HepG2 (cell line): ENCODE data around the gene TRIO. TPM values are rescaled to one million over a fixed set of nuclear protein-coding genes. Genes with fewer than 3 reads are reported as not detected.

Experiments
- ATAC-seq: fragments of 200-7000 bp; cut with Tn5 transposase; 3 replicates; pipeline ENCODE4 v1.9.1; 2020; ENCODE audit warnings: mild to moderate bottlenecking, moderate library complexity
- BruUV-seq: library from RNA; stranded (reverse); fragments of 400-500 nt; replicated peaks from 2 replicates; lab custom pipeline; 2021; lab: Mats Ljungman, UMichigan
- CTCF ChIA-PET: fragments of 300-600 bp; formaldehyde crosslinking; extraction: SDS; loops from one replicate; lab custom pipeline; 2021; ENCODE audit warnings: low total read pairs, inconsistent platforms, low intra/inter-chr PET ratio; lab: Yijun Ruan, JAX
- POLR2A ChIA-PET: fragments of 350-600 bp; sonication (Branson Sonifier 250); formaldehyde crosslinking; loops from one replicate; lab custom pipeline; 2020; ENCODE audit warnings: antibody characterized with exemption, inconsistent platforms; lab: Yijun Ruan, JAX
- DNase-seq: peaks from one replicate; pipeline ENCODE4 v3.0.0-alpha.2; 2015; ENCODE audit warnings: low spot score
- FAIRE-seq: peaks from 3 replicates; lab custom pipeline; 2011; peaks lifted over from hg19 to GRCh38; lab: Jason Lieb, UNC
- H2AFZ ChIP-seq: one replicate; pipeline ENCODE4 v1.6.1; 2011; ENCODE audit warnings: low read length, inconsistent platforms
- H3K27ac ChIP-seq: fragments of 300-600 bp; 3 replicates; pipeline ENCODE4 v1.8.0; 2011; ENCODE audit warnings: mixed run types, mild to moderate bottlenecking, mixed read lengths, low read length, inconsistent platforms; ENCODE audit not compliant: insufficient read depth; ENCODE audit errors: extremely low read length
- H3K27me3 ChIP-seq, 2 experiments: fragments of 200-600 bp in 1 of 2; 2 replicates in 1 of 2; 3 replicates in 1 of 2; pipeline versions ENCODE4 v1.6.0 to v1.8.0; 2011; ENCODE audit warnings: low read length in 2 of 2, mild to moderate bottlenecking in 2 of 2, moderate library complexity in 2 of 2, inconsistent platforms in 1 of 2; ENCODE audit not compliant: insufficient read depth in 2 of 2, control insufficient read depth in 1 of 2
- H3K36me3 ChIP-seq, 2 experiments: fragments of 200-600 bp in 1 of 2; replicated peaks in 1 of 2; 2 replicates in 1 of 2; 3 replicates in 1 of 2; pipeline versions ENCODE4 v1.5.1 to v1.8.0; 2011; ENCODE audit warnings: low read length in 2 of 2, inconsistent platforms in 1 of 2; ENCODE audit not compliant: insufficient read depth in 2 of 2, control insufficient read depth in 1 of 2
- H3K4me1 ChIP-seq: 2 replicates; pipeline ENCODE4 v1.5.1; 2012; ENCODE audit warnings: low read length, inconsistent platforms; ENCODE audit not compliant: insufficient read depth
- H3K4me2 ChIP-seq: 2 replicates; pipeline ENCODE4 v1.6.0; 2011; ENCODE audit warnings: low read depth, low read length, inconsistent platforms
- H3K4me3 ChIP-seq, 3 experiments: fragments of 200-600 bp in 1 of 3; sonication (generic), shearing (Covaris generic) in 1 of 3; replicated peaks in 1 of 3; 2 replicates each; pipeline ENCODE4 v1.5.1; 2011 to 2016; ENCODE audit warnings: low read length in 3 of 3, inconsistent platforms in 2 of 3, low read depth in 2 of 3, mild to moderate bottlenecking in 2 of 3, control low read depth in 1 of 3, mixed read lengths in 1 of 3; ENCODE audit not compliant: insufficient read depth in 1 of 3
- H3K79me2 ChIP-seq: one replicate; pipeline ENCODE4 v1.6.1; 2011; ENCODE audit warnings: low read length, inconsistent platforms; ENCODE audit not compliant: insufficient read depth
- H3K9ac ChIP-seq: 2 replicates; pipeline ENCODE4 v1.6.0; 2011; ENCODE audit warnings: mild to moderate bottlenecking, low read depth, low read length, inconsistent platforms; ENCODE audit not compliant: insufficient read depth
- H3K9me3 ChIP-seq: 2 replicates; pipeline ENCODE4 v1.5.1; 2012; ENCODE audit warnings: mild to moderate bottlenecking, low read length
- H4K20me1 ChIP-seq: 2 replicates; pipeline ENCODE4 v1.6.0; 2011; ENCODE audit warnings: inconsistent platforms, mild to moderate bottlenecking, low read length, moderate library complexity; ENCODE audit not compliant: insufficient read depth
- FOSL1 ChIP-seq: sonication (generic); formaldehyde crosslinking; IDR thresholded peaks from 2 replicates; pipeline ENCODE4 v1.9.0; 2021; ENCODE audit warnings: missing genetic modification reagents, borderline replicate concordance
- HNF4G ChIP-seq, 2 experiments: sonication (generic) in 1 of 2; formaldehyde crosslinking in 1 of 2; IDR thresholded peaks; 2 replicates each; pipeline versions ENCODE4 v1.4.0 to v1.6.1; 2011 to 2020; ENCODE audit warnings: borderline replicate concordance in 2 of 2, low read depth in 2 of 2, mild to moderate bottlenecking in 2 of 2, low read length in 1 of 2, missing genetic modification reagents in 1 of 2, moderate library complexity in 1 of 2
- ISX ChIP-seq: sonication (generic); formaldehyde crosslinking; conservative IDR thresholded peaks from 2 replicates; pipeline ENCODE4 v1.5.0; 2020; ENCODE audit warnings: missing genetic modification reagents
- KDM3A ChIP-seq: IDR thresholded peaks from 2 replicates; pipeline ENCODE4 v1.6.1; 2018; ENCODE audit warnings: low read depth, missing compliant biosample characterization
- KDM5A ChIP-seq: fragments of 200-600 bp; sonication (generic); IDR thresholded peaks from 2 replicates; pipeline ENCODE4 v1.7.0; 2018; ENCODE audit warnings: antibody characterized with exemption, mild to moderate bottlenecking, low read length, borderline replicate concordance
- KDM5B ChIP-seq: sonication (generic); formaldehyde crosslinking; IDR thresholded peaks from 2 replicates; pipeline ENCODE4 v1.4.0; 2020; ENCODE audit warnings: missing genetic modification reagents, mild to moderate bottlenecking, borderline replicate concordance
- PLSCR1 ChIP-seq: sonication (generic); formaldehyde crosslinking; IDR thresholded peaks from 2 replicates; pipeline ENCODE4 v1.5.0; 2020; ENCODE audit warnings: missing genetic modification reagents, mild to moderate bottlenecking, borderline replicate concordance
- RELA ChIP-seq: sonication (generic); formaldehyde crosslinking; IDR thresholded peaks from 2 replicates; pipeline ENCODE4 v1.4.0; 2020; ENCODE audit warnings: missing genetic modification reagents
- RFXAP ChIP-seq: sonication (generic); formaldehyde crosslinking; IDR thresholded peaks from 2 replicates; pipeline ENCODE4 v1.4.0; 2020; ENCODE audit warnings: missing genetic modification reagents, borderline replicate concordance
- SP1 ChIP-seq, 2 experiments: fragments of 450-650 bp in 1 of 2; sonication (generic) in 1 of 2; formaldehyde crosslinking in 1 of 2; IDR thresholded peaks; 2 replicates each; pipeline versions ENCODE4 v1.4.0 to v1.6.1; 2016 to 2020; ENCODE audit warnings: missing genetic modification reagents in 1 of 2
- SUZ12 ChIP-seq: fragments of 150-350 bp; IDR thresholded peaks from 2 replicates; pipeline ENCODE4 v1.6.1; 2014; ENCODE audit warnings: low read depth, low read length
- SYNCRIP ChIP-seq: fragments of 200-400 bp; formaldehyde crosslinking; IDR thresholded peaks from 2 replicates; pipeline ENCODE4 v1.6.1; 2018; ENCODE audit warnings: mild to moderate bottlenecking, low read depth, low read length; ENCODE audit not compliant: insufficient read depth
- YEATS2 ChIP-seq: sonication (generic); formaldehyde crosslinking; IDR thresholded peaks from 2 replicates; pipeline ENCODE4 v1.4.0; 2020; ENCODE audit warnings: missing genetic modification reagents, borderline replicate concordance
- ZBTB20 ChIP-seq: sonication (generic); formaldehyde crosslinking; IDR thresholded peaks from 2 replicates; pipeline ENCODE4 v1.8.1; 2023; ENCODE audit warnings: missing genetic modification reagents, low read depth, mild to moderate bottlenecking, borderline replicate concordance
- ZEB1 ChIP-seq: IDR thresholded peaks from 2 replicates; pipeline ENCODE4 v1.6.1; 2012; ENCODE audit warnings: mild to moderate bottlenecking, low read depth, inconsistent platforms; ENCODE audit not compliant: insufficient replicate concordance
- ZNF75D ChIP-seq: sonication (generic); formaldehyde crosslinking; IDR thresholded peaks from 2 replicates; pipeline ENCODE4 v1.8.1; 2023; ENCODE audit warnings: missing genetic modification reagents, mild to moderate bottlenecking, borderline replicate concordance
- WGBS: methylation state at CpG from one replicate; pipeline ENCODE4 v1.1.6; 2017; ENCODE audit warnings: low lambda C conversion rate; 5-methylcytosine and 5-hydroxymethylcytosine counted together
- in situ Hi-C: cut with HindIII; loops from 2 replicates; pipeline ENCODE4 v1.10.0; 2017; ENCODE audit warnings: low pct_unique_long_range_greater_than_20kb; ENCODE audit not compliant: extremely low pct_ligation_motif_present
- intact Hi-C: fragments of 100-400 bp; cut with micrococcal nuclease; formaldehyde crosslinking; loops from one replicate; pipeline ENCODE4 v1.10.0; 2022; ENCODE audit not compliant: unreplicated experiment
- polyA plus RNA-seq, 8 experiments: library from polyadenylated mRNA; depleted of rRNA in 3 of 8; stranded (reverse) in 7 of 8; unstranded in 1 of 8; fragments of >200 nt; fragmentation: Illumina TruSeq in 4 of 8; extraction: Trizol in 4 of 8; gene quantifications; 2 replicates each; pipeline versions ENCODE4 v1.2.1 to v1.2.3, GENCODE V29; 2011 to 2016; ENCODE audit warnings: low read depth in 4 of 8, missing spikeins in 1 of 8, mixed read lengths in 1 of 8; ENCODE audit not compliant: insufficient read depth in 1 of 8
- total RNA-seq, 5 experiments: library from RNA; depleted of rRNA; stranded (reverse); fragments of >200 nt; fragmentation: Illumina TruSeq; extraction: Trizol; gene quantifications; 2 replicates each; pipeline ENCODE4 v1.2.3, GENCODE V29; 2016; ENCODE audit warnings: low read depth in 1 of 5

The TRIO gene
- total and polyA plus RNA-seq, 2 of the 13 experiments (the other 11 are each of a cell fraction or from before 2014, with no cell fraction given), result 45.2 to 45.9 TPM

- CTCF ChIA-PET, result no interaction called here
- intact Hi-C loops (no loop called here), in situ Hi-C loops (no loop called here)
- no peak for FAIRE-seq
- Histone ChIP-seq H3K4me3 (no peak overlapping the region), H3K36me3 (peaks cover 6 to 34% of the 10 kb centered on the region in 2 experiments), H2AFZ (no peak overlapping the region), H3K4me2 (no peak overlapping the region), H3K27ac (no peak overlapping the region), H3K9ac (no peak overlapping the region), H3K4me1 (no peaks in the 10 kb centered on the region), H4K20me1 (peaks cover 10% of the 10 kb centered on the region; the same call in 1 of the 2 replicates), H3K9me3 (no peaks in the 10 kb centered on the region), H3K27me3 (no peaks in the 10 kb centered on the region), H3K79me2 (peaks cover 11% of the 10 kb centered on the region)
- ATAC-seq, result no peak
- WGBS, result 99% methylated on average over 11 of the region's 11 CpGs
- no peak for TF ChIP-seq KDM5A
- no peak for TF ChIP-seq KDM5B (CRISPR knock-in tag)
- no peak for TF ChIP-seq KDM3A (CRISPR knock-in tag)
- TF ChIP-seq ISX (CRISPR knock-in tag), result no peak
- TF ChIP-seq RFXAP, result no peak
- no peak for TF ChIP-seq SUZ12
- no peak for TF ChIP-seq FOSL1 (CRISPR knock-in tag)
- no peak for TF ChIP-seq RELA (CRISPR knock-in tag)
- TF ChIP-seq HNF4G (IDR thresholded peaks at IDR 0.05; ENCODE audit: borderline replicate concordance, low read depth, low read length), result no peak
- no peak for TF ChIP-seq HNF4G (CRISPR knock-in tag; IDR thresholded peaks at IDR 0.05; ENCODE audit: borderline replicate concordance, low read depth)
- no peak for TF ChIP-seq SP1 (IDR thresholded peaks at IDR 0.05)
- no peak for TF ChIP-seq SP1 (CRISPR knock-in tag; IDR thresholded peaks at IDR 0.05)
- no peak for TF ChIP-seq SYNCRIP
- no peak for TF ChIP-seq PLSCR1 (CRISPR knock-in tag)
- no peak for TF ChIP-seq YEATS2 (CRISPR knock-in tag)
- TF ChIP-seq ZNF75D (CRISPR knock-in tag), result no peak
- TF ChIP-seq ZEB1, result no peak
- no peak for TF ChIP-seq ZBTB20
- POLR2A ChIA-PET, result no interaction called here
- no peak for DNase-seq
- no TSS peak for BruUV-seq
These were observed 137.2 kb downstream of the TRIO start for GRCh38 chr5:14280294-14280854.
